ENCODE results near the gene GPRIN3. TPM values are rescaled to one million over a fixed set of nuclear protein-coding genes. Genes with fewer than 3 reads are reported as not detected.

Gene GPRIN3
- total RNA-seq (ENCODE audit: unreplicated experiment) = 94.3 TPM
- long read RNA-seq, full-length matches to known transcripts = 5 of 13 reads
- long read RNA-seq, partial matches to known transcripts = 0 of 13 reads
- long read RNA-seq, other reads (novel, unspliced or antisense) = 8 of 13 reads

DNA sequence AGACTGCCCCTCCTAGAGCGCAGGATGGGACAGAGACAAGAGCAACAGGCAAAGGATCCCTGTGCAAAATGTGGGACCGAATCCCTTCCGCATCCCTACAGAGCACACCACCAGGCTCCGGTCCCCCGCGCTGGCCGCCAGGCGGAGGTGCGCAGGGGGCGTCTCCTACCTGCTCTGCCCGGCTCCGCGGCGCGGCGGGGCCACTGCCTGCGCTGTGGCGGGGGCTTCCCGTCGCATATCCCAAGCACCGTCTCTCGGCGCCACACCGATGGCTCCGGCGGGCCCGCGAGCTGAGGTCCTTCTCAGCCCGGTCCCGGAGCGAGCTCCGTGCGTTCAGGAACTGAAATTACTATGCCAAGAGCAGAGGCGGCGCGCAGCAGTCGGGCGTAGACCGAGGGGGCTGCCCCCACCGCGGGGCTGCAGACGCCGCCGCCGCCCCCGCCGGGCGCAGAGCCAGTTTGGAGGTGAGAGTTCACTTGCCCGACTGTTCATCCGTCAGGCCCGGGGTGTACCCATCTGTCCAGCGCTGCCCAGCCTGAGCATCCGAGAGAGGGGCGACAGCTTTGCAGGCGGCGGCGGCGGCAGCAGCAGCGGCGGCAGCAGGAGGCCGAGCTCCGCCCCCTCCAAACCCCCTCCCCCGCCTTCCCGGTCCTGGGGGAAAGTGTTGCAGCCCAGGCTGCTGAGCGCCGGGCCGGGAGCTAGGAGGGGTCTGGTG lies at the start of gene GPRIN3:
Gene GPRIN3 (minus strand): TSS at position 355 of the 715 bp plus-strand sequence. CDS start 57,690 bp downstream, outside the sequence.
- peaks cover 40% of the 10 kb centered on the region for H3K4me1 Mint-ChIP-seq (ENCODE audit: low read depth, unreplicated experiment)
- H3K36me3 Mint-ChIP-seq (ENCODE audit: unreplicated experiment) = peaks cover 5% of the 10 kb centered on the region
- H3K27me3 Mint-ChIP-seq (ENCODE audit: unreplicated experiment) = peaks cover 20% of the 10 kb centered on the region
- H3K4me3 Mint-ChIP-seq (ENCODE audit: unreplicated experiment) = peak within 1 kb of the TSS; percentile 98
- peaks cover 25% of the 10 kb centered on the region for H3K9me3 Mint-ChIP-seq (ENCODE audit: unreplicated experiment)
- peak within 1 kb of the TSS; percentile 94 for H3K27ac Mint-ChIP-seq (ENCODE audit: unreplicated experiment)
- DNase-seq = peak; percentile 96
- TF ChIP-seq, protein P1, sequence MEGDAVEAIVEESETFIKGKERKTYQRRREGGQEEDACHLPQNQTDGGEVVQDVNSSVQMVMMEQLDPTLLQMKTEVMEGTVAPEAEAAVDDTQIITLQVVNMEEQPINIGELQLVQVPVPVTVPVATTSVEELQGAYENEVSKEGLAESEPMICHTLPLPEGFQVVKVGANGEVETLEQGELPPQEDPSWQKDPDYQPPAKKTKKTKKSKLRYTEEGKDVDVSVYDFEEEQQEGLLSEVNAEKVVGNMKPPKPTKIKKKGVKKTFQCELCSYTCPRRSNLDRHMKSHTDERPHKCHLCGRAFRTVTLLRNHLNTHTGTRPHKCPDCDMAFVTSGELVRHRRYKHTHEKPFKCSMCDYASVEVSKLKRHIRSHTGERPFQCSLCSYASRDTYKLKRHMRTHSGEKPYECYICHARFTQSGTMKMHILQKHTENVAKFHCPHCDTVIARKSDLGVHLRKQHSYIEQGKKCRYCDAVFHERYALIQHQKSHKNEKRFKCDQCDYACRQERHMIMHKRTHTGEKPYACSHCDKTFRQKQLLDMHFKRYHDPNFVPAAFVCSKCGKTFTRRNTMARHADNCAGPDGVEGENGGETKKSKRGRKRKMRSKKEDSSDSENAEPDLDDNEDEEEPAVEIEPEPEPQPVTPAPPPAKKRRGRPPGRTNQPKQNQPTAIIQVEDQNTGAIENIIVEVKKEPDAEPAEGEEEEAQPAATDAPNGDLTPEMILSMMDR (IDR thresholded peaks at IDR 0.05; ENCODE audit: partially characterized antibody, unreplicated experiment) = no peak

DNA sequence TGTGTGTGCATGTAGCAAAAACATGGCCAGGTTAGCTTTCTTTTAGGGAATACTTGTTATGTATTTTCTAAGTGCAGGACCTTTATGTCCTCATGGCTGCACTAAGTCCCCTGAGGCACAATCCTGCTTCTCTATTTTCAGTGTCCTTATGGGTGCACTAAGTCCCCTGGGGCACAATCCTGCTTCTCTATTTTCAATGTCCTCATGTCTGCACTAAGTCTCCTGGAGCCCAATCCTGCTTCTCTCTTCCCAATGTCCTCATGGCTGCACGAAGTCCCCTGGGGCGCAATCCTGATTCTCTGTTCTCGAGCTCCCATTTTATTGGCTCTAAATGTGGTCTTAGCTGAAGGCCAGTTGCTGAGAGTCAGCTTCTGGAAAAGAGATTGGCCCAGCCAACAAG lies 49.7 kb upstream of the GPRIN3 start:
- TF ChIP-seq, protein P1 (IDR thresholded peaks at IDR 0.05; ENCODE audit: partially characterized antibody, unreplicated experiment) = no peak
- H3K27ac Mint-ChIP-seq (ENCODE audit: unreplicated experiment) = no peak overlapping the region
- H3K4me1 Mint-ChIP-seq (ENCODE audit: low read depth, unreplicated experiment) = peaks cover 14% of the 10 kb centered on the region
- H3K9me3 Mint-ChIP-seq (ENCODE audit: unreplicated experiment) = peaks cover 3% of the 10 kb centered on the region
- no peak for DNase-seq
- no peak overlapping the region for H3K4me3 Mint-ChIP-seq (ENCODE audit: unreplicated experiment)
- H3K36me3 Mint-ChIP-seq (ENCODE audit: unreplicated experiment) = no peaks in the 10 kb centered on the region
- H3K27me3 Mint-ChIP-seq (ENCODE audit: unreplicated experiment) = no peaks in the 10 kb centered on the region

DNA sequence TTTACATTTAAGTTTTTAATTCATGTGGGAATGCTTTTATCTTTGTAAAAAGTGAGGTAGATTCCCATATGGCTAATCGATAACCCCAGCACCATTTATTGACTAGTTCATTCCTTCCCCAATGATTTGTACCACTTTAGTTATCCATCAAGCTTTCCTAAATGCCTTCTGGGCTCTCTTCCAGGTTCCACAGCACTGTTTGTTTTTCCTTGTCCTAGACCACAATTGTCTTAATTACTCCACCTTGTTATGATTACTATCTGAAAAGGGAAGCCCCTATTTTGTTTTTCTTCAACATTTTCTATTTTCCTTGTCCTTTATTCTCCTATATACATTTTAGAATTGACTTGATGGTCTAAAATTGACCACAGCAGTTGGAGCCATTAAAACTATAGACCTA lies 48.5 kb upstream of the GPRIN3 start:
- TF ChIP-seq, protein P1 (IDR thresholded peaks at IDR 0.05; ENCODE audit: partially characterized antibody, unreplicated experiment) = no peak
- no peak for DNase-seq
- no peaks in the 10 kb centered on the region for H3K36me3 Mint-ChIP-seq (ENCODE audit: unreplicated experiment)
- H3K27me3 Mint-ChIP-seq (ENCODE audit: unreplicated experiment) = no peaks in the 10 kb centered on the region
- peak overlapping the region; percentile 34 for H3K27ac Mint-ChIP-seq (ENCODE audit: unreplicated experiment)
- H3K9me3 Mint-ChIP-seq (ENCODE audit: unreplicated experiment) = peaks cover 3% of the 10 kb centered on the region
- H3K4me3 Mint-ChIP-seq (ENCODE audit: unreplicated experiment) = no peak overlapping the region
- peaks cover 14% of the 10 kb centered on the region for H3K4me1 Mint-ChIP-seq (ENCODE audit: low read depth, unreplicated experiment)

DNA sequence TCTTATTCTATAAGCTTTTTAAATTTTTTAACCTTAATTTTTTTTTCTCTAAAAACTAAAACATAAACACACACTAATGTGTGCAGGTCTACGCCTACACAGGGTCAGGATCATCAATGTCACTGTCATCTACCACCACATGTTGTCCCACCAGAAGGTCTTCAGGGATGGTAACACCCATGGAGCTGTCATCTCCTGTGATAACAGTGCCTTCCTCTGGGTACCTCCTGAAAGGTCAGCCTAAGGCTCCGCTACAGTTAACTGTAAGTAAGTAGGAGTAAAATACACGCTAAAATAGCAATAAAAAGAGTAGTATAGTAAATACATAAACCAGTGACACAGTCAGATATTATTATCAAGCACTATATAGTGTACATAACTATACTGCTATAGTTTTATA lies 45.9 kb upstream of the GPRIN3 start:
- H3K4me3 Mint-ChIP-seq (ENCODE audit: unreplicated experiment) = no peak overlapping the region
- peaks cover 2% of the 10 kb centered on the region for H3K27me3 Mint-ChIP-seq (ENCODE audit: unreplicated experiment)
- DNase-seq = no peak
- H3K36me3 Mint-ChIP-seq (ENCODE audit: unreplicated experiment) = no peaks in the 10 kb centered on the region
- TF ChIP-seq, protein P1 (IDR thresholded peaks at IDR 0.05; ENCODE audit: partially characterized antibody, unreplicated experiment) = no peak
- no peak overlapping the region for H3K27ac Mint-ChIP-seq (ENCODE audit: unreplicated experiment)
- H3K4me1 Mint-ChIP-seq (ENCODE audit: low read depth, unreplicated experiment) = peaks cover 14% of the 10 kb centered on the region
- H3K9me3 Mint-ChIP-seq (ENCODE audit: unreplicated experiment) = peaks cover 5% of the 10 kb centered on the region

DNA sequence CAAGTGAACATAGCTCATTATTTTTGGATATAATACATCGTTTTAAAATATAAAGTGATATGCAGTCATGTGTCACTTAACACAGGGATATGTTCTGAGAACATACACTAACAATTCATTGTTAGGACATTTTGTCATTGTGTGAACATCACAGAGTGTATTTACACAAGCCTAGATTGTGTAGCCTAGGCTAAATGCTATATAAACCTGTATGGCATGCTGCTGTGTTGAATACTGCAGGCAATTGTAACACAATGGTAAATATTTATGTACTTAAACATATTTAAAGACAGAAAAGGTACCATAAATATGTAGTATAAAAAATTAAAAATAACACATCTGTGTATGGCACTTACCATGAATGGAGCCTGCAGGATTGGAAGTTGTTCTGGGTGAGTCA lies 44.9 kb upstream of the GPRIN3 start:
- H3K4me1 Mint-ChIP-seq (ENCODE audit: low read depth, unreplicated experiment) = peaks cover 12% of the 10 kb centered on the region
- H3K27me3 Mint-ChIP-seq (ENCODE audit: unreplicated experiment) = peaks cover 2% of the 10 kb centered on the region
- H3K4me3 Mint-ChIP-seq (ENCODE audit: unreplicated experiment) = no peak overlapping the region
- no peak for DNase-seq
- peaks cover 7% of the 10 kb centered on the region for H3K36me3 Mint-ChIP-seq (ENCODE audit: unreplicated experiment)
- peaks cover 5% of the 10 kb centered on the region for H3K9me3 Mint-ChIP-seq (ENCODE audit: unreplicated experiment)
- no peak overlapping the region for H3K27ac Mint-ChIP-seq (ENCODE audit: unreplicated experiment)
- TF ChIP-seq, protein P1 (IDR thresholded peaks at IDR 0.05; ENCODE audit: partially characterized antibody, unreplicated experiment) = no peak

All from glutamatergic neuron (in vitro differentiated cells).